Neutrophil (primary cell): ENCODE results near the gene PREX1.

ENCODE experiments used
- H3K27ac ChIP-seq: fragments of 200-600 bp; sonication (generic); 2 replicates; pipeline ENCODE4 v1.5.1; 2016; ENCODE audit warnings: mild to moderate bottlenecking, moderate library complexity
- H3K27me3 ChIP-seq: fragments of 200-600 bp; sonication (generic); 2 replicates; pipeline ENCODE4 v1.6.0; 2016; ENCODE audit warnings: mild to moderate bottlenecking
- H3K36me3 ChIP-seq: fragments of 200-600 bp; sonication (generic); 2 replicates; pipeline ENCODE4 v1.5.1; 2017
- H3K4me1 ChIP-seq, 2 experiments: fragments of 200-600 bp in 1 of 2; sonication (generic) in 1 of 2; 1 replicate in 1 of 2; 2 replicates in 1 of 2; pipeline versions ENCODE4 v1.5.1 to v1.6.1; 2013 to 2016; ENCODE audit warnings: low read depth in 1 of 2, low read length in 1 of 2, mild to moderate bottlenecking in 1 of 2, moderate library complexity in 1 of 2; ENCODE audit not compliant: control insufficient read depth in 1 of 2, insufficient read depth in 1 of 2
- H3K4me3 ChIP-seq, 2 experiments: fragments of 200-600 bp in 1 of 2; sonication (generic) in 1 of 2; 1 replicate in 1 of 2; 2 replicates in 1 of 2; pipeline ENCODE4 v1.5.1; 2013 to 2016; ENCODE audit warnings: low read depth in 1 of 2, low read length in 1 of 2, mild to moderate bottlenecking in 1 of 2, moderate library complexity in 1 of 2
- H3K9me3 ChIP-seq: fragments of 200-600 bp; sonication (generic); 2 replicates; pipeline ENCODE4 v1.5.1; 2016
- CTCF ChIP-seq: fragments of 200-600 bp; sonication (generic); IDR thresholded peaks from 2 replicates; pipeline ENCODE4 v1.5.1; 2016; ENCODE audit warnings: antibody characterized with exemption

Gene PREX1

GRCh38 chr20:48743807-48744206 is 84.0 kb downstream of the PREX1 start:
- Histone ChIP-seq H3K4me3 (no peak overlapping the region), H3K9me3 (no peaks in the 10 kb centered on the region), H3K4me1 (peaks cover 31 to 46% of the 10 kb centered on the region in 2 experiments), H3K27me3 (no peaks in the 10 kb centered on the region), H3K27ac (peak overlapping the region; percentile 99), H3K36me3 (peaks cover 96% of the 10 kb centered on the region)
- no peak for TF ChIP-seq CTCF

- H3K4me3 ChIP-seq: no peak overlapping the region
- peaks cover 31 to 46% of the 10 kb centered on the region in 2 experiments for H3K4me1 ChIP-seq
- no peaks in the 10 kb centered on the region for H3K9me3 ChIP-seq
- no peak for TF ChIP-seq CTCF
- H3K36me3 ChIP-seq: peaks cover 98% of the 10 kb centered on the region
- peak overlapping the region; percentile 99 for H3K27ac ChIP-seq
- no peaks in the 10 kb centered on the region for H3K27me3 ChIP-seq
Measured at GRCh38 chr20:48742912-48743680, 84.7 kb downstream of the PREX1 start.

GRCh38 chr20:48742233-48742632 is 85.6 kb downstream of the PREX1 start:
- no peaks in the 10 kb centered on the region for H3K9me3 ChIP-seq
- peaks cover 100% of the 10 kb centered on the region for H3K36me3 ChIP-seq
- no peaks in the 10 kb centered on the region for H3K27me3 ChIP-seq
- no peak for TF ChIP-seq CTCF
- H3K4me3 ChIP-seq: no peak overlapping the region
- peaks cover 31 to 48% of the 10 kb centered on the region in 2 experiments for H3K4me1 ChIP-seq
- H3K27ac ChIP-seq: peak overlapping the region; percentile 99

GRCh38 chr20:48741669-48742068 is 86.1 kb downstream of the PREX1 start:
- TF ChIP-seq CTCF: no peak
- Histone ChIP-seq H3K9me3 (no peaks in the 10 kb centered on the region), H3K27me3 (no peaks in the 10 kb centered on the region), H3K4me1 (peaks cover 32 to 50% of the 10 kb centered on the region in 2 experiments), H3K36me3 (peaks cover 100% of the 10 kb centered on the region), H3K27ac (peak overlapping the region; percentile 99), H3K4me3 (no peak overlapping the region)

GRCh38 chr20:48740712-48741111 is 87.1 kb downstream of the PREX1 start:
- no peak for TF ChIP-seq CTCF

More at GRCh38 chr20:48740712-48741111, 87.1 kb downstream of the PREX1 start:
- Histone ChIP-seq H3K27ac (peak overlapping the region; percentile 80), H3K4me3 (no peak overlapping the region), H3K9me3 (no peaks in the 10 kb centered on the region), H3K4me1 (peaks cover 42 to 55% of the 10 kb centered on the region in 2 experiments), H3K36me3 (peaks cover 100% of the 10 kb centered on the region), H3K27me3 (no peaks in the 10 kb centered on the region)
